Measurements from ENCODE around the gene C16orf78. TPM values are rescaled to one million over a fixed set of nuclear protein-coding genes. Genes with fewer than 3 reads are reported as not detected.

The C16orf78 gene
- polyA plus RNA-seq, 1 donor from 2014 or later = not detected

- no peak overlapping the region for H3K4me3 ChIP-seq (ENCODE audit: low read length)
- no peak overlapping the region for H3K9ac ChIP-seq (ENCODE audit: low read length)
- H2AFZ ChIP-seq (ENCODE audit: low read depth, low read length) = no peak overlapping the region
- peaks cover 34% of the 10 kb centered on the region for H3K27me3 ChIP-seq (ENCODE audit: insufficient read depth, low read depth, low read length)
- TF ChIP-seq REST (IDR thresholded peaks at IDR 0.05; ENCODE audit: borderline replicate concordance) (no peak), MXI1 (conservative IDR thresholded peaks at IDR 0.05; ENCODE audit: poor library complexity, severe bottlenecking) (no peak), EZH2 (IDR thresholded peaks at IDR 0.05; ENCODE audit: borderline replicate concordance, insufficient read depth, low read length, poor library complexity, severe bottlenecking) (no peak), SMC3 (conservative IDR thresholded peaks at IDR 0.05; ENCODE audit: poor library complexity) (no peak), CTCF (IDR thresholded peaks at IDR 0.05; ENCODE audit: poor library complexity, severe bottlenecking) (no peak), RAD21 (conservative IDR thresholded peaks at IDR 0.05) (no peak), POLR2AphosphoS5 (IDR thresholded peaks at IDR 0.05) (no peak), EP300 (conservative IDR thresholded peaks at IDR 0.05; ENCODE audit: poor library complexity, severe bottlenecking) (no peak), TAF1 (IDR thresholded peaks at IDR 0.05; ENCODE audit: low read depth) (no peak)
- no peaks in the 10 kb centered on the region for H3K9me3 ChIP-seq (ENCODE audit: low read length)
- no peaks in the 10 kb centered on the region for H3K36me3 ChIP-seq (ENCODE audit: insufficient read depth, low read length)
- H3K9me2 ChIP-seq (ENCODE audit: insufficient read depth, low read length) = no peaks in the 10 kb centered on the region
- H3F3A ChIP-seq (ENCODE audit: insufficient read depth, low read length, poor library complexity, severe bottlenecking) = no peaks in the 10 kb centered on the region
- H4K20me1 ChIP-seq (ENCODE audit: insufficient read depth) = no peaks in the 10 kb centered on the region
- H3K27ac ChIP-seq (ENCODE audit: low read length) = no peak overlapping the region
- H3K4me2 ChIP-seq (ENCODE audit: low read length) = no peak overlapping the region
- H3K79me2 ChIP-seq (replicated peaks; ENCODE audit: insufficient read depth, low read length) = no peaks in the 10 kb centered on the region
These were observed 26.1 kb upstream of the C16orf78 start for GRCh38 chr16:49347476-49347875.

GRCh38 chr16:49348408-49349176 lies 25.0 kb upstream of the C16orf78 start:
- Histone ChIP-seq H3K79me2 (replicated peaks; ENCODE audit: insufficient read depth, low read length) (no peaks in the 10 kb centered on the region), H3K27me3 (ENCODE audit: insufficient read depth, low read depth, low read length) (peaks cover 34% of the 10 kb centered on the region), H2AFZ (ENCODE audit: low read depth, low read length) (no peak overlapping the region), H3K27ac (ENCODE audit: low read length) (no peak overlapping the region), H3K9me3 (ENCODE audit: low read length) (no peaks in the 10 kb centered on the region), H3K4me2 (ENCODE audit: low read length) (no peak overlapping the region), H3F3A (ENCODE audit: insufficient read depth, low read length, poor library complexity, severe bottlenecking) (no peaks in the 10 kb centered on the region), H3K36me3 (ENCODE audit: insufficient read depth, low read length) (no peaks in the 10 kb centered on the region), H4K20me1 (ENCODE audit: insufficient read depth) (no peaks in the 10 kb centered on the region), H3K9me2 (ENCODE audit: insufficient read depth, low read length) (no peaks in the 10 kb centered on the region), H3K9ac (ENCODE audit: low read length) (no peak overlapping the region), H3K4me3 (ENCODE audit: low read length) (no peak overlapping the region)
- no peak for TF ChIP-seq EP300 (conservative IDR thresholded peaks at IDR 0.05; ENCODE audit: poor library complexity, severe bottlenecking)
- TF ChIP-seq MXI1 (conservative IDR thresholded peaks at IDR 0.05; ENCODE audit: poor library complexity, severe bottlenecking) = no peak
- TF ChIP-seq RAD21 (conservative IDR thresholded peaks at IDR 0.05) = no peak
- no peak for TF ChIP-seq TAF1 (IDR thresholded peaks at IDR 0.05; ENCODE audit: low read depth)
- no peak for TF ChIP-seq EZH2 (IDR thresholded peaks at IDR 0.05; ENCODE audit: borderline replicate concordance, insufficient read depth, low read length, poor library complexity, severe bottlenecking)
- no peak for TF ChIP-seq SMC3 (conservative IDR thresholded peaks at IDR 0.05; ENCODE audit: poor library complexity)
- TF ChIP-seq CTCF (IDR thresholded peaks at IDR 0.05; ENCODE audit: poor library complexity, severe bottlenecking) = no peak
- TF ChIP-seq POLR2AphosphoS5 (IDR thresholded peaks at IDR 0.05) = no peak
- no peak for TF ChIP-seq REST (IDR thresholded peaks at IDR 0.05; ENCODE audit: borderline replicate concordance)

Data from neural cell (in vitro differentiated cells).